ENCODE data around the gene ZCCHC24.

DNA sequence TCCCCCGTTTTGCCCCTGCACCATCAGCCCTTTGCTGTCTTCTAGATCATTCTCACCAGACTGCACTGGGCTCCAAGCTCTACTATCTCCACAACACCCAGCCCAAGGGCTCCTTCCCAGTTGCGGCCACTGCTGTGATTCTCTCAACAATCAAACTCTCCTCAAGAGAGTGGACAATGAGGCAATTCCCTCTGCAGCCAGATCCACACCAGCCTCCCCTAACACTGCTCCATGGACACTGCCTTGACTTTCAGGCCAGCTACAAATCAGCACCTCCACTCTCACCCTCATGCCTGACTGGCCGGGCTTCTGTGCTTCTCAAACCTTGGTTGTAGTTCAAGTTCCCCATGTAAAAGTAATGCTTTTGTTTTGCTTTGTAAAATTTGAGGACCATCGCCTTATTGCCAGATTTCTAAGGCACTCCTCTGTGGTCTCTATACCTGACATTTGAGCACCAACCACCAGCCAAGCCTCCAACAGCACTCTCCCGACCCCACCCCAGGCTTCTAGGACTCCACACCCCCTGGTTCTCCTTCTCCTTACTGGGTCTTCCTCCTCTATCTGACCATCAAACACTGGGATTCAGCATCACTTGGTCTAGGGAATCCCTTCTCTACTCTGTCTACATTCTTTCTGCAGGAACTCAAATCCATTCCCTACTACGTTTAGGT lies 52.8 kb downstream of the ZCCHC24 start:
- TF ChIP-seq, protein P1, sequence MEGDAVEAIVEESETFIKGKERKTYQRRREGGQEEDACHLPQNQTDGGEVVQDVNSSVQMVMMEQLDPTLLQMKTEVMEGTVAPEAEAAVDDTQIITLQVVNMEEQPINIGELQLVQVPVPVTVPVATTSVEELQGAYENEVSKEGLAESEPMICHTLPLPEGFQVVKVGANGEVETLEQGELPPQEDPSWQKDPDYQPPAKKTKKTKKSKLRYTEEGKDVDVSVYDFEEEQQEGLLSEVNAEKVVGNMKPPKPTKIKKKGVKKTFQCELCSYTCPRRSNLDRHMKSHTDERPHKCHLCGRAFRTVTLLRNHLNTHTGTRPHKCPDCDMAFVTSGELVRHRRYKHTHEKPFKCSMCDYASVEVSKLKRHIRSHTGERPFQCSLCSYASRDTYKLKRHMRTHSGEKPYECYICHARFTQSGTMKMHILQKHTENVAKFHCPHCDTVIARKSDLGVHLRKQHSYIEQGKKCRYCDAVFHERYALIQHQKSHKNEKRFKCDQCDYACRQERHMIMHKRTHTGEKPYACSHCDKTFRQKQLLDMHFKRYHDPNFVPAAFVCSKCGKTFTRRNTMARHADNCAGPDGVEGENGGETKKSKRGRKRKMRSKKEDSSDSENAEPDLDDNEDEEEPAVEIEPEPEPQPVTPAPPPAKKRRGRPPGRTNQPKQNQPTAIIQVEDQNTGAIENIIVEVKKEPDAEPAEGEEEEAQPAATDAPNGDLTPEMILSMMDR (IDR thresholded peaks at IDR 0.05) = no peak
- TF ChIP-seq POLR2A (IDR thresholded peaks at IDR 0.05) (no peak), POLR2AphosphoS5 (IDR thresholded peaks at IDR 0.05; ENCODE audit: insufficient read depth in 1 of 2, low read depth in 1 of 2) (no peak)
